NCI-H446 (cell line): ENCODE results near the gene SLC35F3.
"Not testable (repeated sequence)": the region's sequence is repeated elsewhere in the genome, so short reads cannot be mapped to it uniquely, and the experiment has no call there.

ENCODE experiments used
- DNase-seq, 2 experiments: peaks; one replicate each; lab custom pipeline; 2025; lab: John Stamatoyannopoulos, UW

The SLC35F3 gene

DNA sequence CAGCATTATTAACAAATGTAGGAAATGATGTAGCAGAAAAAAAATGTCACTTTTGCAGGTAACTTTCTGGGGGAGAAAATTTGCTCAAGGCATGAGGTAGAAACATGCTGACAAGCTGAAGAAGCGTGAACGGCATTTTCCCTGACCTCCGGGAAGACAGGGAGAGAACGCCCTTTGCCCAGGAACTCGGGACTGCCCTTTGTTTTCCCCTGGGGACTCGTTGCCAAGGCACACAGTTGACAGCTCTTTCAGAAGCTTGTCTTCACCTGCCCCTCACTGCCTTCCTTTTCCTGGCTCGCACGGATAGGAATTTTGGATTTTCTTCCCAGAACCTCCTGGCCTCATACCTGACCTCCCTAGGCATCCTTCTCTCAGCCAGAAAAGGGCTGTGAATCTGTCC is 416.1 kb downstream of the SLC35F3 start:
- DNase-seq: no peak

DNA sequence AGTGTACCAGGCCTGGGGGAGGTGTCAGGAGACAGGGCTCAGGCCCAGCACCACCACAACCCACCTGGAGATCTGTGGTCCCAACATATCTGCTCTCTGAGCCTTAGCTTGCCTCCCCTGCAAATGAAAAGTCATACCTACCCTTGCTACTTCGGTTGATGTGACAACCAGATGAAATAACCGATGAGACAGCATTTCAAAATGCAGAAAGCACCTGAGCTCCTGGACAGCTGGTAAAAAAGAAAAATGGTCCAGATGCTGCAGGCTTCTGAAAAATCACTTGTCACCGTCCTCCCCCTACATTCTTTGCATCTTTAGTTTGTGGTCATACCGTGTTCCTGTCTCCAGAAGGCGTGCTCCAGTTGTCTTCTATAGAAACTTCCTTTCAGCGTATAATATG is 416.8 kb downstream of the SLC35F3 start:
- DNase-seq: no peak

DNA sequence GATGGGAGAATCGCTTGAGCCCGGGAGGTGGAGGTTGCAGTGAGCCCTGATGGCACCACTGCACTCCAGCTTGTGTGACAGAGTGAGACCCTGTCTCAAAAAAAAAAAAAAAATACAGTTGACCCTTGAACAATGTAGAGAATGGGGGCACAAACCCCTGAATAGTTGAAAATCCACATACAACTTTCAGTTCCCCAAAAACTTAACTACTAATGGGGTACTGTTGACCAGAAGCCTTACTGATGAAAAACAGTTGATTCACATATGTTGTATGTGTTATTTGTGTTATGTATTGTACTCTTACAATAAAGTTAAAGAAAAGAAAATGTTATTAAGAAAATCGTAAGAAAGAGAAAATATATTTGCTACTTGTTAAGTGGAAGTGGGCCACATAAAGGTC is 417.6 kb downstream of the SLC35F3 start:
- DNase-seq: no peak

DNA sequence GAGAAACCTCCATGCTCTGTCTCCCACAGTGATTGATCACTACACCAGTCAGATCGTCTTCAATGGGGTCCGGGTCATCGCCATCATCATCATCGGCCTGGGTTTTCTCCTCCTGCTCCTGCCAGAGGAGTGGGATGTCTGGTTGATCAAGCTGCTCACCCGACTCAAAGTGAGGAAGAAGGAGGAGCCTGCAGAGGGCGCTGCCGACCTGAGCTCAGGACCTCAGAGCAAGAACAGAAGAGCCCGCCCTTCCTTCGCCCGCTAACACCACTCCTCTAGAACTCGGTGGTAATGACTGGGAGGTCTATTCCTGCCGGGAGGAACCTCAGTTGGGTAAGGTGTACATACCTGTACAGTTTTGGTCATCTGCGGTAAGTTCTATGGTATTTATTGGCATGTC is 418.5 kb downstream of the SLC35F3 start:
- DNase-seq: peak in 1 of 2 experiments; percentile 22

DNA sequence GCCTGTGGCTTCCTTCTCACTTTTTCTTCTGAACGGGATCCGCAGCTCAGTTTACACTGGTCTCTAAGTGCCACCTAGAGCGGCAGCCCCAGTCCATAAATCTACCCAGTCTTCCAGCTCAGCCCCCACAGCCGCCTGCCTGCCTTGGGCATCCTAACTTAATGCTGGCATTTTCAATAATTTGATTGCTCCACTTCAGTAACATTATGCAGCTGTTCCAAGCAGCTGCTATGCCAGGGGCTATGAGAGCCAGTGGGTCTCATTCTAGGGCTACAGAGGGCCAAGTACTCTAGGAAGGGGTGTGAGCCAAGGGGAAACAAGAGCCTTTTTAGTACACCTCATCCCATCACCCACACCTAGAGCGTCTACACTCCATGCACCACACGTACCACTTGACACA is 420.3 kb downstream of the SLC35F3 start:
- no peak for DNase-seq

DNA sequence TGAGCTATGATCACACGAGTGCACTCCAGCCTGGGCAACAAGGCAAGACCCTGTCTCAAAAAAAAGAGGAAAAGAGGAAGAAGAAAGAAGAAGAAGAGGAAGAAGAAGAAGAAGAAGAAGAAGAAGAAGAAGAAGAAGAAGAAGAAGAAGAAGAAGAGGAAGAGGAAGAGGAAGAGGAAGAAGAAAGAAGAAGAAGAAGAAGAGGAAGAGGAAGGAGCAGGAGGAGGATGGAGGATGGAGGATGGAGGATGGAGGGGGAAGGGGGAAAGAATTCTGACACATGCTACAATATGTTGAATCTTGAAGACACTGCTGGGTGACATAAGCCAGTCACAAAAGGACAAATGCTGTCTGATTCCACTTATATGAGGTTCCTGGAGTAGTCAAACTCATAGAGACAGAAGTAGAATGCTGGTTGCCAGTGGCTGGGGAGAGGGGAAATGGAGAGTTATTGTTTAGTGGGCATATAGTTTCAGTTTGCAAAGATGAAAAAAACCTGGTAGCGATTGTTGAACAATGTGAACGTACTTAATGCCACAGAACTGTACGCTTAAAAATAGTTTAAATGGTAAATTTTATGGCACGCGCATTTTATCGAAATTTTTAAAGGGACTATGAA is 421.5 kb downstream of the SLC35F3 start:
- DNase-seq: no peak

DNA sequence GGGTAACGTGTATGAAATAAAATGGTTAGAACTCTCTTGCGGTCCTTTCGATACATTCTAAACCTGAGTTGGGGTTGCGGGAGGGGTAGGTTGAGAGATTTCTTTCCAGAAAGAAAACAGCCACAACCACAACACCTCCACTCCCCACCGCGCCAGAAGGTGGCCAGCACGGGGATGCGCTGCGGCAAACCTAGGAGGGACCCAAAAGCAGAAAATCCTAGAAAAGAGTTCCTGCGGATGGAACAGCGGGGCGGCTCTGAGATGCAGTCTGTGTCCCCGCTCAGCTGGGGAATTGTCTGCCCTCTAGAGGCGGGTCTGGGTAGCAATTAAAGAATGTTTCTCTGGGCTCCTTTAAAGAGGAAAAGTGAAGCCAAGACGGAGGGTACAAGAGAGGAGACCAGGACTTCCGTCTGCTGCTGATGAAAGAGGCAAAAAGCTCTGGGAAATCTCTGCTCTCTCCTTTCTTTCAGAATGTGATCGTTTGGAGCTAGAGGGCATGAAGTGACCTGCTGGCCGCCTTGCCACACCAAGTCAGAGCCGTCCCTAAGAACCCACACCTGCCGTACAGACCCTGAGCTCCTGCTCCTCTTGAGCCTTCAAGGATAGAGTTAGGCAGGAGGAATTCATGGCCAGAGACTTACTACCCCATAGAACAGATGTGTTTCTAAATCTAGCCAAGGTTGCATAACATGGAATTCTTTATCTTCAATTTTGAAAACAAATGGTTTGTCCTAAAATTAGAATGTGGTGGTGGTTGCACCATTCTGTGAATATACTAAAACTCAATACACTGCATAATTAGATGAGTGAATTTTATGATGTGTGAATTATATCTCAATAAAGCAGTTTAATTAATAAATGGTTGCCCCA is 422.3 kb downstream of the SLC35F3 start:
- peak in 1 of 2 experiments; percentile 61 for DNase-seq

DNA sequence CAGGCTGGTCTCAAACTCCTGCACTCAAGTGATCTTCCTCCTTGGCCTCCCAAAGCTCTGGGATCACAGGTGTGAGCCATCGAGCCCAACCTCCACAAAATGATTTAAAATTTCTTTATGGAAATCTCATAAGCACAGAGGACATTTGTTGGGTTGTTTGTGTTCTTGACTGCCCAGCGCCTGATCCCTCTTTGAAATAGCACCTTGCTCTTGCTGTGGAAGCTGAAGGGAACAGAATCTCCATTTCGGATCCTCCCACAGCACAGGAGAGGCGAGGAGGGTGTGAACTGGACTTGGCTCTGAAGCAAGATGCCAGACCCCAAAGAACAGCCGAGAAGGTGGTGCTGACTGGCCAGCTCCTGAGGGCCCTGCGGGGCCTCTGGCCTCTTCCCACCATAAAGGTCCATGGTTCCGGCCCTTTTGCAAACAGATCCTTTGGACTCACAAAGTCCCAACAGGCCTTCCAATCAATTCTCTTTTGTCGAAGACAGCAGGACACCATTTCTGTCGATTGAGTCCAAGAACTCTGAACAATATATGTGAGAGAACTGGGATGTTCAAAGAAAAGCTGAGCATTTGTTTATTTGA is 423.2 kb downstream of the SLC35F3 start:
- DNase-seq: no peak

DNA sequence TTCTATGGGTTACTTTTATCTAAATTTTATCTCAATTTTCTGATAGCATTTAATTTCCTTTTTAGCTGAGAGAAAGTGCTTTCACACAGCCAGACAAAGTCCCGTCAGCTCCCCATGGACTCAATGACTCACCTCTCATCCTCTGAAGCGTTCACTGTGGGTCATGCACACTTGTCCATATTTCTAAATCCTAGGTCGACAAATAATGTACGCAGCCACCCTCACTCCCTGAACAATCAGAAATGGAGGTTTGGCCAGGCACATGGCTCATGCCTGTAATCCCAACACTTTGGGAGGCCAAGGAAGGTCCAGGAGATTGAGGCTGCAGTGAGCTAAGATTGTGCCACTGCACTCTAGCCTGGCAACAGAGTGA is 426.4 kb downstream of the SLC35F3 start:
- DNase-seq: no peak

DNA sequence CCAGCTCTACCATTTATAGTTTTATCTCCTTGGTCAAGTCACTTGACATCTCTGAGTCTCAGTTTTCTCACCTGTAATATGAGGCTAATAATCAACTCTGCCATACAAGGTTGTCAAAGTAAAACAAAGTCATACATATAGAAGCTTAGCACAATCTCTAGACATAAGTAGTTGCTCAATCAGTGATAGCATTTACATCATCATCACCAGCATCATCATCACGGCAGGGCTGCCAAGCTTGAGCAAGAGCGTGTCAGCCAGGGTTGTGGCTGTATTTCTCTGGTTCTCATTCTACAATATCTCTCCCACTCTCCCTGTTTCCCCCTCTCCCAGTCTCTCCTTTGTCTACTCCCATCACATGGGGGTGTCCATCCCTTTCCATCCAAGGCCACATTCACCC is 427.0 kb downstream of the SLC35F3 start:
- no peak for DNase-seq

DNA sequence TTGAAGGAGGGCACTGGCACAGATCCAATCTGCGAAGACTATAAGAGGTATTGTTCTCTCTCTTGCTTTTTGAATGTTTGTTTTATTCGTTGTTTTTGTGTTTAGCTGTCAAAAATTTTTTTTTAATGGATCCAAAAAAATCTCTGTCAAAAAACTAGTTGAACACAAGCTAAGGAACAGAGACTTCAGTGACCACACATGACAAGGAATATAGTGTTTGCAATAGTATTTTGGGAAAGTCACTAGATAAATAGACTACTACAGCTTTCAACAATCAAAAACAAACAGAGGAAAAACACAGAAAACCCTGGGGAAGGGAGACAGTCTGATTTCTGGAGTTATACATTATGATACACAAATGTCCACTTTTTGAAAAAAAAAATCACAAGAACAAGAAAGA is 431.9 kb downstream of the SLC35F3 start:
- no peak for DNase-seq

DNA sequence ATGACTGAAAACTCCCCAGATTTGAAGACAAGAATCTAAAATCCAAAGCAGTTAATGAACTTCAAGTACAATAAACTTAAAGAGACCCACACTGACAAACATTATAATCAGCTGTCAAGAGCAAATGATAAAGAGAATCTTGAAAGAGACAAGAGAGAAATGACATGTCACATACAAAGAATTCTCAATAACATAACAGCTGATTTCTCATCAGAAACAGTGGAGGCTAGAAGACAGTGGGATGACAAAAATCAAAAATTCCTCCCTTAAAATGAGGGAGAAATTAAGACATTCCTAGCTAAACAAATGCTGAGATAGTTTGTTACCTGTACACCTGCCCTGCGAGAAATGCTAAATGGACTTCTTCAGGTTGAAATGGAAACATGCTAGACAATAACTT is 432.8 kb downstream of the SLC35F3 start:
- DNase-seq: no peak

DNA sequence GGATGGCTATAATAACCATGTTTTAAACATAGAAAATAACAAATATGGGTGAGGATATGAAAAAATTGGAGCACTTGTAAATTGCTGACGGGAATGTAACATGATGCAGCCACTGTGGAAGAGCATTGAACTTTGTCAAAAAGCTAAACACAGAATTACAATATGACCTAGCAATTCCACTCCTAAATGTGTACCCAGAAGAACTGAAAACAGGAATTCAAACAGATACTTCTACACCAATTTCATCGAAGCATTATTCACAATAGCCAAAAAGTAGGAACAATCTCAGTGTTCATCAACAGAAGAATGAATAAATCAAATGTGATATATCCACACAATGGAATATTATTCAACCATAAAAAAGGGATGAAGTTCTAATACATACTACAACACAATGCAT is 436.1 kb downstream of the SLC35F3 start:
- DNase-seq: no peak

DNA sequence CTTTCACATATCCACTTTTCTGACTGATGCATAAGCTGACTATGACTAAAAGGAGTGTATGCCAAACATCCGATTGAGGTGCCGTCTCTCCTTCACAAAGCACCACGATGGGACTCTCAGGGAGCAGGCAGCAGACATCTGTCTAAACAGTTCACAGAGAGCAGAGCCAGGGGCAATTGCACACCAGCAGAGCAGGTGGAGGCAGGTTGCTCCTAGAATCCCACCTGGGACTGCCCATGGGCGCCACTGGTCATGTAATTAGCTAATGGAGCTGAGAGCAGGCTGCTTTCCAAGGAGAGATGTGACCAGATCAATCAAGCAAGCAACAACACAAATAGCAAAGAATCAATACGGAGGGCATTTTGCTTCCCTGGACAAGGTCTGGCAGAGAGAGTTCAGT is 438.3 kb downstream of the SLC35F3 start:
- no peak for DNase-seq

DNA sequence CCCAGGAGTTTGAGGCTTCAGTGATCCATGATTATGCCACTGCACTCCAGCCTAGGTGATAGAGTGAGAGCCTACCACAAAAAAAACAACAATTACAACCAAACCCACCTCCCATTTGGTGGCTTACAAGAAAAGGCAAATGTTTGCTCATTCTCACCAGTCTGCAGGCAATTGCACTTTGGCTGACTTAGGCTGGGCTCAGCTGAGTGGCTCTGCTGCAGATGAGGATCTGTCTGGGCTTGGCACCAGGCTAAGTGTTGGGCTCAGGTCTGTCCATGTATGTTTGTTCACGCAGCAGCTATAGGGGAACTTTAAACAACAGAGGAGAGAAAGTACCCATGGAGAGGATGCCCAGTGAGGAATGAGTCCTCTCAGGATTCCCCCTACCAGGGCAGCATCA is 440.8 kb downstream of the SLC35F3 start:
- DNase-seq: no peak

DNA sequence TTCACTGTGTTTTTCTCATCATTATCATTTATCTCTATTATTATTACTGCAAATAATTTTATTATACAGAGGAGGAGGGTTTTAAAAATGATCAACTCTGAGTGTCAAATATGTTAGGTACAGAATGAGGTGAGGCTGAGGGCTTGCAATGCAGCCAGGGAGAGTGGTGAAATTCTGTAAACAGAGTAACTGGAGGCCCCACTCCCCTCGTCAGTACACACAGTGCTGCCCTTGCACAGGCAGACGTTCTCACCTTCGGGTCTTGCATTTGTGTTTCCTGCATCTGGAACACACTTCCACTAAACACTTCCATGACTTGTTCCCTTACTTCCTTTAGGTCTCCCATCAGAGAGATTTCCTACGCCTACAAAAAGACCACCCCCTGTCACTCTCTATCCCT is 444.5 kb downstream of the SLC35F3 start:
- DNase-seq: no peak

DNA sequence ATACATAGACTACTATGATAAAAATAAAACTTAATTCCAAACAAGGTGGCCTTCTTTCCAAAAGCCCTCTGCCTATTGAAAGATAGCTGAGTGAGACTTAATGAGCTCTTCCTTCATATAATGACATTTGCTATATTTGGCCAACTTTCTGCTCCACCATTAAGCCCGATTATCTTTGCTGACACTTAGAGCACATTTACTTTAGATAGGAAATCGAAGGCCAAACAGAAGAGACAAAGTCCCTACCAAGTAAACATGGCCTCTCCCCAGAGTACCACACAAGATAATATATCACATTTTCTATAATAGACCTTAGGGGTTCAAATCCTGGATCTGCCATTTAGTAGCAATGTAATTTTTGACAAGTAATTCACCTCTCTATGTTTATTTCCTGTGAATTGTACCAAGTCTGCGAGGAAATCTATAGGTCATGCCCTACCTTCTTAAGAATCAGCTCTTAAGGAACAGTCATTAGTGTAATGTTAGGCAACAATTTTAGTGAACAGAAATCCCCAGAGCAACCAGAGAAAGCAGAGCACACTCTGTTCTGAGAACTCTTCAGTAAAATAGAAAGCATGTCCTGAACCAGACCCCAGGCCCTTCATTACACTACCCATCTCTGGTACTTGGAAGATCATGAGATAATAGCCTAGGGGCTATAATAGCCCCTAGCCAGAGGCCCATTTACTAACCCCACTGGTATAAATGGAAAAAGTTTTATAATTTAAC is 451.5 kb downstream of the SLC35F3 start:
- no peak for DNase-seq

DNA sequence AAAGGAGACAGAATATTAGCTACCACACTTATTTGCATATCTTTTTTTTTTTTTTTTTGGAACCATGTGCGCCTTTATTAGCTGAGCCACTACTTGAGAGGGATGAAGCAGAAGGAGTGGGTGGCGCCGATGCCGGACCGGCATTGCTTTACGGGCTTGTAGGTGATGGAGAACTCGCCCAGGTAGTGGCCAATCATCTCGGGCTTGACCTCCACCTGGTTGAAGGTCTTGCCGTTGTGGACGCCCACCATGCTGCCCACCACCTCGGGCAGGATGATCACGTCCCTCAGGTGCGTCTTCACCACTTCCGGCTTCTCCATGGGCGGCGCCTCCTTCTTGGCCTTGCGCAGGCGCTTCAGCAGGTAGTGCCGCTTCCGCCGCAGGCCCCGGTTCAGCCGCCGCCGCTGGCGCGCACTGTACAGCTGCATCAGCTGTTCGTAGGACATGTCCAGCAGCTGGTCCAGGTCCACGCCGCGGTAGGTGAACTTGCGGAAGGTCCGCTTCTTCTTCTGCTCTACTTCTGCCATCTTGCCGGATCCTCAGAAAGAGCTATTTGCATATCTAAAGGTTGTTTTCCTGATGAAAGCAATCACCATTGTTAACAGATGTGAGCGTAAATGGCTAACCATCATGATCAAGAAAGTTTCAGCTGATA is 452.3 kb downstream of the SLC35F3 start:
- DNase-seq: not testable (repeated sequence)

DNA sequence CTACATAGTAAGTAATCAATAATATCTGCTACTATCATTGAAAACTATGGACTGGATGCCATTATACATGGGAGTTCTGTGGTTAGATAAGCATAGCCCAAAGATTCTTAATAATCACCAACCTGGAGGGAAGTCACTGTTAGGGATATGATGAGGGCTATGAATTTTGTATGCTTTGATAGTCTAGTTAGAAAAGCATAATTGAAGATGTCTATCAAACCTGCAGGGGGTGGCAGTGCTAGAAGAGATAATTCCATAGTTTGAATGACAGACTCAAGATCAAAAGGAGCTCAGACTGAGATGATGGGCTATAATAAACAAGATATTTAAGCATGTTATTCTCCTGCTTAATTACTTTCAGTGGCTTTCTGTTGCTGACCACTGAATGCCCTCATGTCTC is 453.4 kb downstream of the SLC35F3 start:
- no peak for DNase-seq

DNA sequence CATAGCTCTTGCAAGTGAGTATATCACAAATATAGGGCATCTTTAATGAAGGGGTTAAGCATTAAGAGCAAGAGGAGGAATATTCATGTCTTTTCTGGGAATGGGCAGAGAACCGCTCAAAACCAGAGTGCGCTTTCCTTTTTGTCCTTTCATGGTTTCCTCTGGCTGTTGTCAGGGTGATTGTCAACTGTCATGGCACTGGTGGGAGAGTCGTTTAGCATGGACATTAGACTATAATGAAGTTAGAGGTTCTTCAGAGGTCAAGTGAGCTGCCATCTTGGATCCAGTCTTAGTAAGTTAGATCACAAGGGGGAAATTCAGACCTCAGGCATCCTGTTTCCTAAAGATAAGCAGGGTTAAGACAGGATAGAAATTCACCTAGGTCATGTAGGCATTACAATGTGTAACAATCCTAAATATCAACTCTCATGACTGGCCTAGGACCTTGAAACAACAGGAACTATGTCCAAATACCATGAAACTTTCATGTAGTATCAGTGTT is 456.7 kb downstream of the SLC35F3 start:
- DNase-seq: no peak

DNA sequence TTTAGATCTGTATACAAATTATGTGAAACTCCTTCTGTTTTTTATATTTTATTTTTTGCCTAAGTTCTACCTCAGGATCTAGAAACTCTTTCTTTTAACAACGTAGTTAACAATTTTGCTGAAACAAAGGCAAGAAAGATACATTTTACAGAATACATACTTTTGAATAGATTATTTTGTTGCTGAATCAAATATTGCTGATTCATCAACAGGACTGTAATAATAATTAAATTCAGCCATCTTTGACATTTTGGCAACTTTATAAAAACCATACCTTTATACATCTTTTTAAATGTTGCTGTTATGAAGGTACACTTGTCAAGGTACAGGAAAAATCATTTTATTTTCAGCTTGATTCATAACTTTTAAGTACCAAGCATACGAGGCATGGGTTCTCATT is 458.1 kb downstream of the SLC35F3 start:
- DNase-seq: no peak
